Activated CD8-positive, alpha-beta memory T cell treated with anti-CD3 and anti-CD28 coated beads, Interleukin-2, amount 10 ng/mL, durations not matched to agents 7 days and 5 days (primary cell): ENCODE results near the gene KMT5B. TPM values are rescaled to one million over a fixed set of nuclear protein-coding genes. Genes with fewer than 3 reads are reported as not detected.

ENCODE experiments used
- ATAC-seq: fragments of 150-1000 bp; cut with Tn5 transposase; one replicate; pipeline ENCODE4 v1.10.0; 2021; ENCODE audit warnings: moderate library complexity
- CTCF ChIA-PET: fragments of 350-600 bp; sonication (Branson Sonifier 250); formaldehyde crosslinking; loops from one replicate; lab custom pipeline; 2021; ENCODE audit warnings: antibody characterized with exemption; lab: Charles Lee
- DNase-seq: peaks from one replicate; pipeline ENCODE4 v3.0.0-alpha.2; 2020
- H3K27ac Mint-ChIP-seq: one replicate; pipeline ENCODE4 v1.8.0; 2021; ENCODE audit warnings: mild to moderate bottlenecking, mixed read lengths
- H3K27me3 Mint-ChIP-seq: one replicate; pipeline ENCODE4 v1.8.0; 2021; ENCODE audit warnings: mixed read lengths
- H3K36me3 Mint-ChIP-seq: one replicate; pipeline ENCODE4 v1.8.0; 2021; ENCODE audit warnings: mild to moderate bottlenecking, mixed read lengths
- H3K4me1 Mint-ChIP-seq: one replicate; pipeline ENCODE4 v1.8.0; 2021; ENCODE audit warnings: mixed read lengths
- H3K4me3 Mint-ChIP-seq: one replicate; pipeline ENCODE4 v1.8.0; 2021; ENCODE audit warnings: mild to moderate bottlenecking, moderate library complexity, mixed read lengths
- H3K9me3 Mint-ChIP-seq: one replicate; pipeline ENCODE4 v1.8.0; 2022; ENCODE audit warnings: low read depth, mixed read lengths
- total RNA-seq, 2 experiments: library from RNA; stranded (reverse); gene quantifications; one replicate each; pipeline ENCODE4 v1.2.3, GENCODE V29; 2021

KMT5B gene
- total RNA-seq, 2 experiments from 2014 or later: 15.1 to 20.3 TPM

- ATAC-seq (peak; percentile 62), DNase-seq (peak; percentile 78)
- Mint-ChIP-seq H3K27me3 (peaks cover 20% of the 10 kb centered on the region), H3K4me3 (peak overlapping the region; percentile 68), H3K9me3 (no peaks in the 10 kb centered on the region), H3K36me3 (no peaks in the 10 kb centered on the region), H3K27ac (peak overlapping the region; percentile 68), H3K4me1 (peaks cover 32% of the 10 kb centered on the region)
- CTCF ChIA-PET: no interaction called here
Measured at GRCh38 chr11:68213555-68214172, 568 bp upstream of the KMT5B start.

- CTCF ChIA-PET: interaction anchor here (1.2 kb wide), 1 partner anchor 45 kb away, joined by 3 read pairs; no protein-coding TSS in a partner anchor
- Mint-ChIP-seq H3K9me3 (no peaks in the 10 kb centered on the region), H3K36me3 (no peaks in the 10 kb centered on the region), H3K27me3 (peaks cover 20% of the 10 kb centered on the region), H3K4me1 (peaks cover 34% of the 10 kb centered on the region), H3K27ac (peak overlapping the region; percentile 88), H3K4me3 (peak overlapping the region; percentile 86)
- DNase-seq (peak; percentile 79), ATAC-seq (peak; percentile 74)
Measured at GRCh38 chr11:68212421-68213134, 518 bp downstream of the KMT5B start.

GRCh38 chr11:68211546-68211945 lies 1.6 kb downstream of the KMT5B start:
- H3K27me3 Mint-ChIP-seq: peaks cover 17% of the 10 kb centered on the region
- H3K4me1 Mint-ChIP-seq: peaks cover 35% of the 10 kb centered on the region
- peak overlapping the region; percentile 22 for H3K27ac Mint-ChIP-seq
- H3K9me3 Mint-ChIP-seq: no peaks in the 10 kb centered on the region
- CTCF ChIA-PET: interaction anchor here (0.9 kb wide), 1 partner anchor 202 kb away, joined by 4 read pairs; no protein-coding TSS in a partner anchor
- DNase-seq (no peak), ATAC-seq (no peak)
- H3K4me3 Mint-ChIP-seq: peak overlapping the region; percentile 55
- H3K36me3 Mint-ChIP-seq: no peaks in the 10 kb centered on the region

- H3K4me1 Mint-ChIP-seq: peaks cover 25% of the 10 kb centered on the region
Measured at GRCh38 chr11:68206211-68206610, 6.9 kb downstream of the KMT5B start.

GRCh38 chr11:68204402-68204801 lies 8.7 kb downstream of the KMT5B start:
- Mint-ChIP-seq H3K4me3 (no peak overlapping the region), H3K27me3 (no peaks in the 10 kb centered on the region), H3K36me3 (no peaks in the 10 kb centered on the region), H3K9me3 (no peaks in the 10 kb centered on the region), H3K4me1 (peaks cover 22% of the 10 kb centered on the region), H3K27ac (no peak overlapping the region)
- ATAC-seq (no peak), DNase-seq (no peak)
- CTCF ChIA-PET: interaction anchor here (1.2 to 4.5 kb wide), 2 partner anchors 13 to 195 kb away, joined by 4 to 20 read pairs; partner anchors contain the start of gene ALDH3B1

More at GRCh38 chr11:68206211-68206610, 6.9 kb downstream of the KMT5B start:
- peak; percentile 59 for ATAC-seq
- no peak for DNase-seq
- Mint-ChIP-seq H3K27me3 (no peaks in the 10 kb centered on the region), H3K9me3 (no peaks in the 10 kb centered on the region), H3K4me3 (no peak overlapping the region), H3K36me3 (no peaks in the 10 kb centered on the region), H3K27ac (no peak overlapping the region)
- CTCF ChIA-PET: interaction anchor here (0.7 to 4.5 kb wide), 3 partner anchors 8 to 197 kb away, joined by 3 to 20 read pairs (median 4); partner anchors contain the start of gene ALDH3B1

GRCh38 chr11:68202165-68202564 lies 10.9 kb downstream of the KMT5B start:
- CTCF ChIA-PET: interaction anchor here (0.6 to 0.7 kb wide), 3 partner anchors 56 to 291 kb away, joined by 3 read pairs; no protein-coding TSS in a partner anchor
- Mint-ChIP-seq H3K9me3 (no peaks in the 10 kb centered on the region), H3K4me1 (peaks cover 14% of the 10 kb centered on the region), H3K4me3 (no peak overlapping the region), H3K27me3 (no peaks in the 10 kb centered on the region), H3K27ac (no peak overlapping the region), H3K36me3 (no peaks in the 10 kb centered on the region)
- ATAC-seq: no peak
- DNase-seq: no peak

GRCh38 chr11:68201492-68201891 lies 11.6 kb downstream of the KMT5B start:
- peaks cover 13% of the 10 kb centered on the region for H3K4me1 Mint-ChIP-seq
- no peaks in the 10 kb centered on the region for H3K27me3 Mint-ChIP-seq
- CTCF ChIA-PET: no interaction called here
- H3K36me3 Mint-ChIP-seq: no peaks in the 10 kb centered on the region
- no peaks in the 10 kb centered on the region for H3K9me3 Mint-ChIP-seq
- no peak overlapping the region for H3K27ac Mint-ChIP-seq
- ATAC-seq (no peak), DNase-seq (no peak)
- no peak overlapping the region for H3K4me3 Mint-ChIP-seq

GRCh38 chr11:68200639-68201038 lies 12.5 kb downstream of the KMT5B start:
- ATAC-seq: no peak
- H3K9me3 Mint-ChIP-seq: no peaks in the 10 kb centered on the region
- no peak overlapping the region for H3K4me3 Mint-ChIP-seq
- H3K36me3 Mint-ChIP-seq: no peaks in the 10 kb centered on the region
- no peaks in the 10 kb centered on the region for H3K27me3 Mint-ChIP-seq
- no peak overlapping the region for H3K27ac Mint-ChIP-seq
- peaks cover 8% of the 10 kb centered on the region for H3K4me1 Mint-ChIP-seq
- CTCF ChIA-PET: no interaction called here
- no peak for DNase-seq

- H3K4me3 Mint-ChIP-seq: no peak overlapping the region
Measured at GRCh38 chr11:68199295-68199987, 13.7 kb downstream of the KMT5B start.

GRCh38 chr11:68196219-68196618 lies 16.9 kb downstream of the KMT5B start:
- H3K4me1 Mint-ChIP-seq: peaks cover 12% of the 10 kb centered on the region
- DNase-seq: no peak
- no peaks in the 10 kb centered on the region for H3K9me3 Mint-ChIP-seq
- H3K4me3 Mint-ChIP-seq: no peak overlapping the region
- H3K27ac Mint-ChIP-seq: no peak overlapping the region
- no peaks in the 10 kb centered on the region for H3K36me3 Mint-ChIP-seq
- no peaks in the 10 kb centered on the region for H3K27me3 Mint-ChIP-seq
- no peak for ATAC-seq
- CTCF ChIA-PET: no interaction called here

More at GRCh38 chr11:68199295-68199987, 13.7 kb downstream of the KMT5B start:
- Mint-ChIP-seq H3K36me3 (no peaks in the 10 kb centered on the region), H3K9me3 (no peaks in the 10 kb centered on the region), H3K27me3 (no peaks in the 10 kb centered on the region), H3K4me1 (peaks cover 8% of the 10 kb centered on the region), H3K27ac (no peak overlapping the region)
- CTCF ChIA-PET: no interaction called here
- no peak for ATAC-seq
- DNase-seq: no peak

GRCh38 chr11:68194675-68195294 lies 18.3 kb downstream of the KMT5B start:
- H3K36me3 Mint-ChIP-seq: no peaks in the 10 kb centered on the region
- CTCF ChIA-PET: interaction anchor here (1.0 kb wide), 1 partner anchor 9 kb away, joined by 4 read pairs; no protein-coding TSS in a partner anchor
- peaks cover 8% of the 10 kb centered on the region for H3K4me1 Mint-ChIP-seq
- DNase-seq: no peak
- no peaks in the 10 kb centered on the region for H3K9me3 Mint-ChIP-seq
- no peak for ATAC-seq
- H3K27ac Mint-ChIP-seq: no peak overlapping the region
- H3K27me3 Mint-ChIP-seq: no peaks in the 10 kb centered on the region
- no peak overlapping the region for H3K4me3 Mint-ChIP-seq

GRCh38 chr11:68193018-68193417 lies 20.1 kb downstream of the KMT5B start:
- no peak for ATAC-seq
- H3K4me1 Mint-ChIP-seq: peaks cover 8% of the 10 kb centered on the region
- H3K27me3 Mint-ChIP-seq: no peaks in the 10 kb centered on the region
- H3K36me3 Mint-ChIP-seq: no peaks in the 10 kb centered on the region
- CTCF ChIA-PET: interaction anchor here (0.7 kb wide), 1 partner anchor 129 kb away, joined by 3 read pairs; no protein-coding TSS in a partner anchor
- no peak overlapping the region for H3K27ac Mint-ChIP-seq
- DNase-seq: no peak
- no peaks in the 10 kb centered on the region for H3K9me3 Mint-ChIP-seq
- H3K4me3 Mint-ChIP-seq: no peak overlapping the region
